GM12878 (cell line): ENCODE results near the gene RPL29. TPM values are rescaled to one million over a fixed set of nuclear protein-coding genes. Genes with fewer than 3 reads are reported as not detected.
A peak's percentile ranks its signal among the peaks of the same experiment; 100 is the strongest.

Experiments
- CBX3 ChIP-seq: fragments of 200-600 bp; sonication (generic); IDR thresholded peaks from 2 replicates; pipeline ENCODE4 v1.6.1; 2016; ENCODE audit warnings: low read depth, borderline replicate concordance
- EED ChIP-seq: sonication (generic); IDR thresholded peaks from 2 replicates; pipeline ENCODE4 v1.6.1; 2016; ENCODE audit warnings: antibody characterized with exemption, low read depth
- GATAD2B ChIP-seq: fragments of 450-650 bp; conservative IDR thresholded peaks from 2 replicates; pipeline ENCODE4 v1.6.1; 2017; ENCODE audit warnings: low read depth, mild to moderate bottlenecking, moderate library complexity
- IKZF2 ChIP-seq, 2 experiments: fragments of 450-650 bp; IDR thresholded peaks; 2 replicates each; pipeline ENCODE4 v1.6.1; 2017; ENCODE audit warnings: mild to moderate bottlenecking in 2 of 2, moderate library complexity in 2 of 2
- MTA2 ChIP-seq: fragments of 450-650 bp; IDR thresholded peaks from 2 replicates; pipeline ENCODE4 v1.6.1; 2016; ENCODE audit warnings: low read depth, mild to moderate bottlenecking, moderate library complexity
- NFYA ChIP-seq: IDR thresholded peaks from 2 replicates; pipeline ENCODE4 v1.6.1; 2011; ENCODE audit warnings: low read depth, mild to moderate bottlenecking, low read length, improper control_type of control experiment, borderline replicate concordance
- SIN3A ChIP-seq: IDR thresholded peaks from 2 replicates; pipeline ENCODE4 v1.6.1; 2012; ENCODE audit warnings: low read depth, low read length, improper control_type of control experiment
- SIX5 ChIP-seq: IDR thresholded peaks from 2 replicates; pipeline ENCODE4 v1.6.1; 2011; ENCODE audit warnings: mild to moderate bottlenecking, low read depth, low read length, moderate library complexity; ENCODE audit not compliant: severe bottlenecking
- SP1 ChIP-seq: IDR thresholded peaks from one replicate; pipeline ENCODE4 v1.6.1; 2011; ENCODE audit warnings: low read depth, low read length
- polyA plus RNA-seq, 11 experiments: library from polyadenylated mRNA; depleted of rRNA in 4 of 11; unstranded in 6 of 11; stranded (reverse) in 5 of 11; fragments of >200 nt; fragmentation: Nextera tagmentation in 4 of 11; fragmentation: Illumina TruSeq in 1 of 11; extraction: Ambion mirVana in 4 of 11; extraction: Trizol in 1 of 11; gene quantifications; 1 replicate in 1 of 11; 2 replicates in 10 of 11; pipeline versions ENCODE4 v1.2.1 to v1.2.3, GENCODE V29; 2011 to 2016; ENCODE audit warnings: inconsistent platforms in 2 of 11, missing spikeins in 2 of 11, low read depth in 1 of 11
- total RNA-seq, 4 experiments: library from RNA; depleted of rRNA in 3 of 4; stranded (reverse); fragments of >200 nt in 3 of 4; fragmentation: Illumina TruSeq in 1 of 4; extraction: Trizol in 1 of 4; gene quantifications; 2 replicates each; pipeline versions ENCODE4 v1.2.1 to v1.2.3, GENCODE V29; 2013 to 2021
- TF ChIP-seq, protein P1 (sequence below): fragments of 450-650 bp; formaldehyde crosslinking; IDR thresholded peaks from 2 replicates; pipeline ENCODE4 v1.5.0; 2022; ENCODE audit warnings: mild to moderate bottlenecking, missing genetic modification characterization
- TF ChIP-seq, protein P2 (sequence below): IDR thresholded peaks from 2 replicates; pipeline ENCODE4 v1.6.1; 2011; ENCODE audit warnings: borderline replicate concordance, low read depth, mild to moderate bottlenecking, moderate library complexity, low read length; ENCODE audit not compliant: insufficient read depth, poor library complexity, severe bottlenecking

RPL29 gene
- total and polyA plus RNA-seq, 10 of the 15 experiments (the other 5 are each of a cell fraction or from before 2014, with no cell fraction given), result 1,053 to 2,477 (median 1,657) TPM

DNA sequence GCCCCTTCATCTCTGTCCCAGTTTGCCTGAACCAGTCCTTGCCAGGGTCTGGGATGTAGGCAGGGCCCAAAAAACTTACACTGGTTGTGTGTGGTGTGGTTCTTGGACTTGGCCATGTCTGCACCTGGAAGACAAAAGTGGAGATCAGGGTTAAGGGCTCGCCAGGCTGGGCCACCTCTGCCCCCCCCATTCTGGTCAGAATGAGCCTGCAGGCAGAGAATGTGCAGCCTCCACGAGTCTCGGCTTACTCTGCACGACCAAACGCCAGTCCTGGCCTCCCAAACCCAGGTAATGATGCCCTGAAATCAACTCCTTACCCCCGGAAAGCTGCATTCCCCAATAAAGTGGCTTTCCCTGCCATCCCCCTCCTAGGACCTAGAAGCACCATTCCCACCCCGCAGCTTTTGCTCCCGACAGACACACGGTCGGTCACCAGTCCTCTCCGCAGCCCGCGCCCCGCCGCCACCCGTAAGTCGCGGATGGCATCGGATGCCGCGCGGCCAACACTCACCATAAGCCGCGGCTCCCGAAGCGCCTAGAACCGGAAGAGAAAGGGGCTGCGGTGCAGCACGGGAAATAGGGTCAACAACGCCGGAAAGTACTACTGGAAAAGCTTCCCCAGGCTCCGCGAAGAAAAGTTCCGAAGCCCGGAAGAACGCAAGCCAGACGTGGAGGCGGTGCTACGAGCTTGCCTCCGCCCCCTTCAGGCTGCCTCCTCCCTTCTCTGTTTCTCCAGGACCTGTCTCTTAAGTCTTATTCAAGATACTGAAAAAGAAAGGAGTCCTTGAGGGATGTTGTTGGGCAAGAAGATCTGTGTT is at the start of gene RPL29 (continued):
- peak; percentile 49 for TF ChIP-seq SP1
- TF ChIP-seq, protein P1, sequence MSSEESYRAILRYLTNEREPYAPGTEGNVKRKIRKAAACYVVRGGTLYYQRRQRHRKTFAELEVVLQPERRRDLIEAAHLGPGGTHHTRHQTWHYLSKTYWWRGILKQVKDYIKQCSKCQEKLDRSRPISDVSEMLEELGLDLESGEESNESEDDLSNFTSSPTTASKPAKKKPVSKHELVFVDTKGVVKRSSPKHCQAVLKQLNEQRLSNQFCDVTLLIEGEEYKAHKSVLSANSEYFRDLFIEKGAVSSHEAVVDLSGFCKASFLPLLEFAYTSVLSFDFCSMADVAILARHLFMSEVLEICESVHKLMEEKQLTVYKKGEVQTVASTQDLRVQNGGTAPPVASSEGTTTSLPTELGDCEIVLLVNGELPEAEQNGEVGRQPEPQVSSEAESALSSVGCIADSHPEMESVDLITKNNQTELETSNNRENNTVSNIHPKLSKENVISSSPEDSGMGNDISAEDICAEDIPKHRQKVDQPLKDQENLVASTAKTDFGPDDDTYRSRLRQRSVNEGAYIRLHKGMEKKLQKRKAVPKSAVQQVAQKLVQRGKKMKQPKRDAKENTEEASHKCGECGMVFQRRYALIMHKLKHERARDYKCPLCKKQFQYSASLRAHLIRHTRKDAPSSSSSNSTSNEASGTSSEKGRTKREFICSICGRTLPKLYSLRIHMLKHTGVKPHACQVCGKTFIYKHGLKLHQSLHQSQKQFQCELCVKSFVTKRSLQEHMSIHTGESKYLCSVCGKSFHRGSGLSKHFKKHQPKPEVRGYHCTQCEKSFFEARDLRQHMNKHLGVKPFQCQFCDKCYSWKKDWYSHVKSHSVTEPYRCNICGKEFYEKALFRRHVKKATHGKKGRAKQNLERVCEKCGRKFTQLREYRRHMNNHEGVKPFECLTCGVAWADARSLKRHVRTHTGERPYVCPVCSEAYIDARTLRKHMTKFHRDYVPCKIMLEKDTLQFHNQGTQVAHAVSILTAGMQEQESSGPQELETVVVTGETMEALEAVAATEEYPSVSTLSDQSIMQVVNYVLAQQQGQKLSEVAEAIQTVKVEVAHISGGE (CRISPR knock-in tag), result peak; percentile 92
- TF ChIP-seq, protein P2, sequence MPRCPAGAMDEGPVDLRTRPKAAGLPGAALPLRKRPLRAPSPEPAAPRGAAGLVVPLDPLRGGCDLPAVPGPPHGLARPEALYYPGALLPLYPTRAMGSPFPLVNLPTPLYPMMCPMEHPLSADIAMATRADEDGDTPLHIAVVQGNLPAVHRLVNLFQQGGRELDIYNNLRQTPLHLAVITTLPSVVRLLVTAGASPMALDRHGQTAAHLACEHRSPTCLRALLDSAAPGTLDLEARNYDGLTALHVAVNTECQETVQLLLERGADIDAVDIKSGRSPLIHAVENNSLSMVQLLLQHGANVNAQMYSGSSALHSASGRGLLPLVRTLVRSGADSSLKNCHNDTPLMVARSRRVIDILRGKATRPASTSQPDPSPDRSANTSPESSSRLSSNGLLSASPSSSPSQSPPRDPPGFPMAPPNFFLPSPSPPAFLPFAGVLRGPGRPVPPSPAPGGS, result no peak
- peak; percentile 88 for TF ChIP-seq MTA2
- peak; percentile 66 for TF ChIP-seq GATAD2B
- TF ChIP-seq IKZF2 (IDR thresholded peaks at IDR 0.05), result peak; percentile 24 to 30; a peak in 1 of 4 replicates
- TF ChIP-seq SIN3A, result peak; percentile 60; the same call in 1 of the 2 replicates
- no peak for TF ChIP-seq NFYA
- peak; percentile 41; the same call in 1 of the 2 replicates for TF ChIP-seq EED
- TF ChIP-seq CBX3, result no peak
- TF ChIP-seq SIX5, result peak; percentile 80
- TF ChIP-seq, all 136 proteins: peak for 77
